GM23338 (cell line): ENCODE results near the gene CDH20. TPM values are rescaled to one million over a fixed set of nuclear protein-coding genes. Genes with fewer than 3 reads are reported as not detected.

ENCODE experiments used
- ATAC-seq: fragments of 200-7000 bp; cut with Tn5 transposase; 3 replicates; pipeline ENCODE4 v1.9.1; 2020
- DNase-seq: peaks from one replicate; pipeline ENCODE4 v3.0.0-alpha.2; 2015; ENCODE audit warnings: low spot score
- H2AFZ ChIP-seq: fragments of 200-600 bp; sonication (generic); 2 replicates; pipeline ENCODE4 v1.8.0; 2016; ENCODE audit warnings: antibody characterized with exemption, mild to moderate bottlenecking, moderate library complexity
- H3F3A ChIP-seq: fragments of 200-600 bp; sonication (generic); replicated peaks from 2 replicates; pipeline ENCODE4 v1.8.0; 2017; ENCODE audit warnings: antibody characterized with exemption, mixed run types, low read depth
- H3K27ac ChIP-seq: fragments of 200-600 bp; sonication (generic); 2 replicates; pipeline ENCODE4 v1.6.1; 2016; ENCODE audit warnings: low read depth
- H3K27me3 ChIP-seq: fragments of 200-600 bp; sonication (generic); 2 replicates; pipeline ENCODE4 v1.8.0; 2016; ENCODE audit warnings: mild to moderate bottlenecking, mixed run types, moderate library complexity; ENCODE audit not compliant: insufficient read depth
- H3K36me3 ChIP-seq: fragments of 200-600 bp; sonication (generic); 2 replicates; pipeline ENCODE4 v1.8.0; 2016; ENCODE audit warnings: mild to moderate bottlenecking; ENCODE audit not compliant: insufficient read depth
- H3K4me1 ChIP-seq: fragments of 200-600 bp; sonication (generic); 2 replicates; pipeline ENCODE4 v1.8.0; 2016; ENCODE audit warnings: mild to moderate bottlenecking, moderate library complexity; ENCODE audit not compliant: insufficient read depth
- H3K4me2 ChIP-seq: fragments of 200-600 bp; sonication (generic); 2 replicates; pipeline ENCODE4 v1.7.1; 2017; ENCODE audit warnings: mixed run types
- H3K4me3 ChIP-seq: fragments of 200-600 bp; sonication (generic); 2 replicates; pipeline ENCODE4 v1.6.1; 2016; ENCODE audit warnings: mixed run types
- H3K79me2 ChIP-seq: fragments of 200-600 bp; sonication (generic); replicated peaks from 2 replicates; pipeline ENCODE4 v1.8.0; 2017; ENCODE audit warnings: mild to moderate bottlenecking; ENCODE audit not compliant: insufficient read depth
- H3K9me2 ChIP-seq: fragments of 200-600 bp; sonication (generic); 2 replicates; pipeline ENCODE4 v1.8.0; 2017; ENCODE audit not compliant: insufficient read depth
- H4K20me1 ChIP-seq: fragments of 200-600 bp; sonication (generic); replicated peaks from 2 replicates; pipeline ENCODE4 v1.8.0; 2017; ENCODE audit warnings: mild to moderate bottlenecking; ENCODE audit not compliant: insufficient read depth
- H3K27ac Mint-ChIP-seq: 2 replicates; pipeline ENCODE4 v1.8.0; 2020; ENCODE audit warnings: inconsistent platforms, mild to moderate bottlenecking, moderate library complexity, mixed read lengths
- H3K27me3 Mint-ChIP-seq: 3 replicates; pipeline ENCODE4 v1.8.0; 2022; ENCODE audit warnings: low read depth, mild to moderate bottlenecking, moderate library complexity, mixed read lengths, inconsistent platforms; ENCODE audit not compliant: insufficient read depth, poor library complexity
- H3K36me3 Mint-ChIP-seq: 3 replicates; pipeline ENCODE4 v1.8.0; 2021; ENCODE audit warnings: low read depth, mild to moderate bottlenecking, inconsistent platforms, moderate library complexity, mixed read lengths
- H3K4me1 Mint-ChIP-seq: 3 replicates; pipeline ENCODE4 v1.8.0; 2020; ENCODE audit warnings: mild to moderate bottlenecking, inconsistent platforms, mixed read lengths
- H3K4me3 Mint-ChIP-seq: 3 replicates; pipeline ENCODE4 v1.8.0; 2021; ENCODE audit warnings: moderate library complexity, mild to moderate bottlenecking, inconsistent platforms, mixed read lengths
- H3K9me3 Mint-ChIP-seq: 3 replicates; pipeline ENCODE4 v1.8.0; 2020; ENCODE audit warnings: moderate library complexity, mild to moderate bottlenecking, inconsistent platforms, mixed read lengths
- CREB1 ChIP-seq: fragments of 250-450 bp; sonication (Bioruptor Pico); IDR thresholded peaks from 2 replicates; pipeline ENCODE4 v1.5.0; 2020; ENCODE audit warnings: low read depth, mild to moderate bottlenecking, moderate library complexity
- CTCF ChIP-seq, 2 experiments: fragments of 200-600 bp in 1 of 2; sonication (generic) in 1 of 2; conservative IDR thresholded peaks; 2 replicates each; pipeline versions ENCODE4 v1.5.1 to v1.6.1; 2016 to 2017; ENCODE audit warnings: antibody characterized with exemption in 2 of 2, low read depth in 2 of 2, mild to moderate bottlenecking in 2 of 2, moderate library complexity in 1 of 2
- ETS1 ChIP-seq: IDR thresholded peaks from 2 replicates; pipeline ENCODE4 v1.6.1; 2016; ENCODE audit warnings: antibody characterized with exemption
- EZH2 ChIP-seq: fragments of 200-600 bp; sonication (generic); IDR thresholded peaks from one replicate; pipeline ENCODE4 v1.8.0; 2017; ENCODE audit warnings: antibody characterized with exemption, mild to moderate bottlenecking, low read depth; ENCODE audit not compliant: unreplicated experiment
- EZH2phosphoT487 ChIP-seq: fragments of 200-600 bp; sonication (generic); IDR thresholded peaks from one replicate; pipeline ENCODE4 v1.8.1; 2018; ENCODE audit warnings: antibody characterized with exemption; ENCODE audit not compliant: unreplicated experiment
- JUNB ChIP-seq: IDR thresholded peaks from one replicate; pipeline ENCODE4 v1.6.1; 2016; ENCODE audit warnings: antibody characterized with exemption; ENCODE audit not compliant: unreplicated experiment
- NANOG ChIP-seq: IDR thresholded peaks from 2 replicates; pipeline ENCODE4 v1.6.1; 2016; ENCODE audit warnings: antibody characterized with exemption, borderline replicate concordance
- POLR2AphosphoS5 ChIP-seq: IDR thresholded peaks from 2 replicates; pipeline ENCODE4 v1.6.1; 2016; ENCODE audit warnings: antibody characterized with exemption, low read depth
- STAT1 ChIP-seq: IDR thresholded peaks from one replicate; pipeline ENCODE4 v1.6.1; 2016; ENCODE audit warnings: antibody characterized with exemption; ENCODE audit not compliant: unreplicated experiment
- ZNF114 ChIP-seq: fragments of 250-450 bp; sonication (Bioruptor Pico); IDR thresholded peaks from 2 replicates; pipeline ENCODE4 v1.5.0; 2020; ENCODE audit warnings: mild to moderate bottlenecking, moderate library complexity
- ZNF331 ChIP-seq: fragments of 250-450 bp; sonication (Bioruptor Pico); IDR thresholded peaks from 2 replicates; pipeline ENCODE4 v1.5.0; 2020; ENCODE audit warnings: low read depth, mild to moderate bottlenecking, moderate library complexity
- ZNF462 ChIP-seq: fragments of 250-450 bp; sonication (Bioruptor Pico); IDR thresholded peaks from 2 replicates; pipeline ENCODE4 v1.5.0; 2020; ENCODE audit warnings: mild to moderate bottlenecking, moderate library complexity
- polyA plus RNA-seq: library from polyadenylated mRNA; unstranded; fragments of >200 nt; fragmentation: Nextera tagmentation; extraction: Ambion mirVana; gene quantifications from 2 replicates; pipeline ENCODE4 v1.2.1, GENCODE V29; 2016
- total RNA-seq: library from RNA; depleted of rRNA; stranded (reverse); fragments of >200 nt; shearing (Covaris generic); gene quantifications from 2 replicates; pipeline ENCODE4 v1.2.3, GENCODE V29; 2014
- TF ChIP-seq, protein P1 (sequence below): IDR thresholded peaks from one replicate; pipeline ENCODE4 v1.6.1; 2018; ENCODE audit warnings: antibody characterized with exemption; ENCODE audit not compliant: unreplicated experiment

CDH20 gene
- total and polyA plus RNA-seq, 2 experiments from 2014 or later, result 1.0 TPM; not detected in 1

- Histone ChIP-seq H3K4me1 (no peaks in the 10 kb centered on the region), H3K27me3 (no peaks in the 10 kb centered on the region), H3K4me3 (no peak overlapping the region), H3K4me2 (no peak overlapping the region), H3K79me2 (no peaks in the 10 kb centered on the region), H3K9me2 (peaks cover 17% of the 10 kb centered on the region; the same call in 1 of the 2 replicates), H2AFZ (no peak overlapping the region), H3F3A (no peaks in the 10 kb centered on the region), H3K27ac (no peak overlapping the region), H3K36me3 (no peaks in the 10 kb centered on the region), H4K20me1 (no peaks in the 10 kb centered on the region)
- no peak for TF ChIP-seq NANOG
- no peak for TF ChIP-seq CREB1 (CRISPR knock-in tag)
- TF ChIP-seq, protein P1, sequence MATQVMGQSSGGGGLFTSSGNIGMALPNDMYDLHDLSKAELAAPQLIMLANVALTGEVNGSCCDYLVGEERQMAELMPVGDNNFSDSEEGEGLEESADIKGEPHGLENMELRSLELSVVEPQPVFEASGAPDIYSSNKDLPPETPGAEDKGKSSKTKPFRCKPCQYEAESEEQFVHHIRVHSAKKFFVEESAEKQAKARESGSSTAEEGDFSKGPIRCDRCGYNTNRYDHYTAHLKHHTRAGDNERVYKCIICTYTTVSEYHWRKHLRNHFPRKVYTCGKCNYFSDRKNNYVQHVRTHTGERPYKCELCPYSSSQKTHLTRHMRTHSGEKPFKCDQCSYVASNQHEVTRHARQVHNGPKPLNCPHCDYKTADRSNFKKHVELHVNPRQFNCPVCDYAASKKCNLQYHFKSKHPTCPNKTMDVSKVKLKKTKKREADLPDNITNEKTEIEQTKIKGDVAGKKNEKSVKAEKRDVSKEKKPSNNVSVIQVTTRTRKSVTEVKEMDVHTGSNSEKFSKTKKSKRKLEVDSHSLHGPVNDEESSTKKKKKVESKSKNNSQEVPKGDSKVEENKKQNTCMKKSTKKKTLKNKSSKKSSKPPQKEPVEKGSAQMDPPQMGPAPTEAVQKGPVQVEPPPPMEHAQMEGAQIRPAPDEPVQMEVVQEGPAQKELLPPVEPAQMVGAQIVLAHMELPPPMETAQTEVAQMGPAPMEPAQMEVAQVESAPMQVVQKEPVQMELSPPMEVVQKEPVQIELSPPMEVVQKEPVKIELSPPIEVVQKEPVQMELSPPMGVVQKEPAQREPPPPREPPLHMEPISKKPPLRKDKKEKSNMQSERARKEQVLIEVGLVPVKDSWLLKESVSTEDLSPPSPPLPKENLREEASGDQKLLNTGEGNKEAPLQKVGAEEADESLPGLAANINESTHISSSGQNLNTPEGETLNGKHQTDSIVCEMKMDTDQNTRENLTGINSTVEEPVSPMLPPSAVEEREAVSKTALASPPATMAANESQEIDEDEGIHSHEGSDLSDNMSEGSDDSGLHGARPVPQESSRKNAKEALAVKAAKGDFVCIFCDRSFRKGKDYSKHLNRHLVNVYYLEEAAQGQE, result no peak
- TF ChIP-seq ZNF114, result no peak
- TF ChIP-seq JUNB, result no peak
- no peak for TF ChIP-seq ZNF331 (CRISPR knock-in tag)
- TF ChIP-seq ZNF462 (CRISPR knock-in tag), result no peak
- no peak for TF ChIP-seq POLR2AphosphoS5
- TF ChIP-seq ETS1, result no peak
- TF ChIP-seq STAT1, result no peak
- no peak for TF ChIP-seq EZH2
- TF ChIP-seq CTCF (conservative IDR thresholded peaks at IDR 0.05; ENCODE audit: low read depth in 2 of 2), result no peak
- TF ChIP-seq EZH2phosphoT487, result no peak
- no peaks in the 10 kb centered on the region for H3K36me3 Mint-ChIP-seq
- no peaks in the 10 kb centered on the region for H3K9me3 Mint-ChIP-seq
- DNase-seq (no peak), ATAC-seq (no peak)
- no peak overlapping the region for H3K4me3 Mint-ChIP-seq
- no peak overlapping the region for H3K27ac Mint-ChIP-seq
- H3K27me3 Mint-ChIP-seq, result peaks cover 3% of the 10 kb centered on the region
- H3K4me1 Mint-ChIP-seq, result 0 out of 3 replicates have a peak, but pooled peaks cover 6% of the 10 kb centered on the region
Observed at GRCh38 chr18:61587865-61588264, 254.6 kb downstream of the CDH20 start.
